Measurements from ENCODE around the gene PFDN4. TPM values are rescaled to one million over a fixed set of nuclear protein-coding genes. Genes with fewer than 3 reads are reported as not detected.
A peak's percentile ranks its signal among the peaks of the same experiment; 100 is the strongest.

PFDN4 gene
- total and polyA plus RNA-seq, 2 of the 13 experiments (the other 11 are each of a cell fraction or from before 2014, with no cell fraction given) = 59.8 to 227 TPM

GRCh38 chr20:54207743-54208547, at the start of gene PFDN4 (continued):
- no peak for TF ChIP-seq AFF4 (CRISPR knock-in tag; IDR thresholded peaks at IDR 0.05)
- peak; percentile 96 for TF ChIP-seq LBX2 (CRISPR knock-in tag; IDR thresholded peaks at IDR 0.05; ENCODE audit: borderline replicate concordance)
- TF ChIP-seq BATF2 (CRISPR knock-in tag; IDR thresholded peaks at IDR 0.05) = peak; percentile 74
- TF ChIP-seq ZNF747 (CRISPR knock-in tag; IDR thresholded peaks at IDR 0.05; ENCODE audit: borderline replicate concordance) = 0 out of 2 replicates have a peak, but pooled peaks have one; percentile 87
- TF ChIP-seq NR3C1 (CRISPR knock-in tag; IDR thresholded peaks at IDR 0.05) = no peak; the same call in 1 of the 2 replicates
- peak; percentile 56; the same call in 1 of the 2 replicates for TF ChIP-seq KIAA2018 (CRISPR knock-in tag; IDR thresholded peaks at IDR 0.05; ENCODE audit: borderline replicate concordance)
- TF ChIP-seq ASH2L (IDR thresholded peaks at IDR 0.05; ENCODE audit: insufficient read length, low read depth, low read length) = peak; percentile 99
- TF ChIP-seq NFIC (IDR thresholded peaks at IDR 0.05; ENCODE audit: low read length) = peak; percentile 68; the same call in 1 of the 2 replicates
- peak; percentile 97; the same call in 1 of the 2 replicates for TF ChIP-seq ZNF772 (CRISPR knock-in tag; IDR thresholded peaks at IDR 0.05)
- peak; percentile 80 for TF ChIP-seq MLX (CRISPR knock-in tag; IDR thresholded peaks at IDR 0.05)
- peak; percentile 70 for TF ChIP-seq RFX5 (IDR thresholded peaks at IDR 0.05; ENCODE audit: low read depth, low read length)
- peak; percentile 75 for TF ChIP-seq PHF5A (CRISPR knock-in tag; IDR thresholded peaks at IDR 0.05; ENCODE audit: low read depth, unreplicated experiment)
- TF ChIP-seq NR2C2 (CRISPR knock-in tag; IDR thresholded peaks at IDR 0.05; ENCODE audit: borderline replicate concordance) = peak; percentile 83
